Uterus (tissue), 4 donors: Measurements from ENCODE around the gene ZNF362. TPM values are rescaled to one million over a fixed set of nuclear protein-coding genes. Genes with fewer than 3 reads are reported as not detected.

ENCODE experiments used
- DNase-seq, 2 donors: peaks; one replicate each; pipeline ENCODE4 v3.0.0-alpha.2; 2019 to 2020
- H3K27ac ChIP-seq, 2 donors: fragments of 200-600 bp; sonication (generic); 1 replicate in 1 of 2; 2 replicates in 1 of 2; pipeline ENCODE4 v1.5.1; 2016 to 2018
- H3K27me3 ChIP-seq, 2 donors: fragments of 200-600 bp; sonication (generic); one replicate each; pipeline ENCODE4 v1.5.1; 2018 to 2019; ENCODE audit warnings: control low read depth in 1 of 2
- H3K36me3 ChIP-seq, 2 donors: fragments of 200-600 bp; sonication (generic); one replicate each; pipeline ENCODE4 v1.5.1; 2019; ENCODE audit warnings: control low read depth in 1 of 2
- H3K4me1 ChIP-seq, 2 donors: fragments of 200-600 bp; sonication (generic); one replicate each; pipeline ENCODE4 v1.5.1; 2018 to 2019; ENCODE audit warnings: control low read depth in 1 of 2
- H3K4me3 ChIP-seq, 2 donors: fragments of 200-600 bp; sonication (generic); 1 replicate in 1 of 2; 2 replicates in 1 of 2; pipeline ENCODE4 v1.5.1; 2018 to 2019; ENCODE audit warnings: mild to moderate bottlenecking in 1 of 2
- H3K9me3 ChIP-seq, 2 donors: fragments of 200-600 bp; sonication (generic); one replicate each; pipeline ENCODE4 v1.5.1; 2019; ENCODE audit warnings: control low read depth in 1 of 2
- CTCF ChIP-seq, 4 experiments: fragments of 200-600 bp in 2 of 4; fragments of 450-650 bp in 2 of 4; sonication (generic) in 2 of 4; IDR thresholded peaks; one replicate each; pipeline ENCODE4 v1.5.1; 2016 to 2019; ENCODE audit warnings: antibody characterized with exemption in 4 of 4, mild to moderate bottlenecking in 2 of 4, moderate library complexity in 1 of 4
- POLR2A ChIP-seq, 2 donors: fragments of 450-650 bp; IDR thresholded peaks; one replicate each; pipeline ENCODE4 v1.6.1; 2016; ENCODE audit warnings: antibody characterized with exemption in 2 of 2, mild to moderate bottlenecking in 1 of 2, moderate library complexity in 1 of 2
- intact Hi-C: fragments of 100-400 bp; cut with DNase I; formaldehyde crosslinking; loops from one replicate; pipeline ENCODE4 v1.15.1; 2023; ENCODE audit warnings: low total_unique reads
- total RNA-seq, 4 donors: library from RNA; depleted of rRNA in 3 of 4; stranded (reverse); fragments of >200 nt in 3 of 4; gene quantifications; one replicate each; pipeline versions ENCODE4 v1.1.0 to v1.2.4, GENCODE V29; 2014 to 2023
- donor health status: DM: yes; HTN: yes; CAD: no.

The ZNF362 gene
- total RNA-seq, 4 donors from 2014 or later = 9.2 to 45.3 (median 25.8) TPM

- Histone ChIP-seq H3K4me1 (peaks cover 0 to 13% of the 10 kb centered on the region in 2 donors), H3K36me3 (no peaks in the 10 kb centered on the region)
- DNase-seq = no peak
These were observed 4.1 kb downstream of the ZNF362 start for GRCh38 chr1:33260439-33260838.

GRCh38 chr1:33261344-33261743, 5.1 kb downstream of the ZNF362 start:
- Histone ChIP-seq H3K36me3 (no peaks in the 10 kb centered on the region), H3K9me3 (no peaks in the 10 kb centered on the region), H3K4me1 (peaks cover 0 to 13% of the 10 kb centered on the region in 2 donors), H3K27ac (no peak overlapping the region), H3K4me3 (no peak overlapping the region), H3K27me3 (no peaks in the 10 kb centered on the region)
- DNase-seq = no peak
- no peak for TF ChIP-seq POLR2A (IDR thresholded peaks at IDR 0.05)
- no peak for TF ChIP-seq CTCF (IDR thresholded peaks at IDR 0.05)
- intact Hi-C loops = no loop called here

More at GRCh38 chr1:33260439-33260838, 4.1 kb downstream of the ZNF362 start:
- H3K4me3 ChIP-seq = no peak overlapping the region
- no peak overlapping the region for H3K27ac ChIP-seq
- intact Hi-C loops = no loop called here
- TF ChIP-seq POLR2A (IDR thresholded peaks at IDR 0.05) (no peak), CTCF (IDR thresholded peaks at IDR 0.05) (no peak)
- H3K9me3 ChIP-seq = no peaks in the 10 kb centered on the region
- H3K27me3 ChIP-seq = no peaks in the 10 kb centered on the region

GRCh38 chr1:33263890-33264504, 7.7 kb downstream of the ZNF362 start:
- H3K9me3 ChIP-seq = no peaks in the 10 kb centered on the region
- no peak for DNase-seq
- H3K4me1 ChIP-seq = peaks cover 0 to 3% of the 10 kb centered on the region in 2 donors
- TF ChIP-seq POLR2A (IDR thresholded peaks at IDR 0.05) = no peak
- TF ChIP-seq CTCF (IDR thresholded peaks at IDR 0.05) = no peak
- intact Hi-C loops = no loop called here
- H3K27ac ChIP-seq = no peak overlapping the region
- H3K27me3 ChIP-seq = no peaks in the 10 kb centered on the region
- H3K4me3 ChIP-seq = no peak overlapping the region
- H3K36me3 ChIP-seq = no peaks in the 10 kb centered on the region

GRCh38 chr1:33265780-33266605, 9.7 kb downstream of the ZNF362 start:
- Histone ChIP-seq H3K27ac (no peak overlapping the region), H3K9me3 (no peaks in the 10 kb centered on the region), H3K36me3 (no peaks in the 10 kb centered on the region), H3K27me3 (no peaks in the 10 kb centered on the region), H3K4me3 (no peak overlapping the region), H3K4me1 (no peaks in the 10 kb centered on the region)
- TF ChIP-seq POLR2A (IDR thresholded peaks at IDR 0.05) (no peak), CTCF (IDR thresholded peaks at IDR 0.05) (no peak)
- DNase-seq = no peak
- intact Hi-C loops = no loop called here

- intact Hi-C loops = no loop called here
- TF ChIP-seq POLR2A (IDR thresholded peaks at IDR 0.05) (no peak), CTCF (IDR thresholded peaks at IDR 0.05) (no peak)
- no peaks in the 10 kb centered on the region for H3K4me1 ChIP-seq
- no peak overlapping the region for H3K27ac ChIP-seq
- DNase-seq = no peak
- no peaks in the 10 kb centered on the region for H3K36me3 ChIP-seq
- no peaks in the 10 kb centered on the region for H3K27me3 ChIP-seq
- H3K9me3 ChIP-seq = no peaks in the 10 kb centered on the region
- H3K4me3 ChIP-seq = no peak overlapping the region
These were observed 10.5 kb downstream of the ZNF362 start for GRCh38 chr1:33266766-33267165.
